ENCODE results near the gene TDRD3.

TDRD3 gene

GRCh38 chr13:60467098-60467497, 70.1 kb downstream of the TDRD3 start:
- Histone ChIP-seq H3K36me3 (ENCODE audit: low read length) (no peaks in the 10 kb centered on the region), H3K9me3 (ENCODE audit: insufficient read depth, low read length) (no peaks in the 10 kb centered on the region), H3K4me3 (ENCODE audit: insufficient read depth, low read length, poor library complexity, severe bottlenecking) (no peak overlapping the region), H3K79me2 (ENCODE audit: insufficient read depth, low read length) (no peaks in the 10 kb centered on the region), H3K27ac (ENCODE audit: low read depth, low read length) (no peak overlapping the region), H4K20me1 (ENCODE audit: low read depth, low read length) (no peaks in the 10 kb centered on the region), H3K9me2 (replicated peaks; ENCODE audit: insufficient read depth, low read length) (no peaks in the 10 kb centered on the region), H2AFZ (ENCODE audit: low read depth, low read length, severe bottlenecking) (no peak overlapping the region), H3K9ac (ENCODE audit: low read length) (no peak overlapping the region), H3K27me3 (ENCODE audit: low read length) (no peaks in the 10 kb centered on the region), H3K4me2 (ENCODE audit: low read depth, low read length, poor library complexity, severe bottlenecking) (no peak overlapping the region), H3F3A (ENCODE audit: insufficient read depth) (no peaks in the 10 kb centered on the region)
- TF ChIP-seq CTCF (IDR thresholded peaks at IDR 0.05; ENCODE audit: insufficient read depth, low read length, poor library complexity, severe bottlenecking) (no peak), EZH2phosphoT487 (conservative IDR thresholded peaks at IDR 0.05; ENCODE audit: low read length) (no peak)

- no peaks in the 10 kb centered on the region for H3F3A ChIP-seq (ENCODE audit: insufficient read depth)
- H3K4me3 ChIP-seq (ENCODE audit: insufficient read depth, low read length, poor library complexity, severe bottlenecking): no peak overlapping the region
- TF ChIP-seq CTCF (IDR thresholded peaks at IDR 0.05; ENCODE audit: insufficient read depth, low read length, poor library complexity, severe bottlenecking) (no peak), EZH2phosphoT487 (conservative IDR thresholded peaks at IDR 0.05; ENCODE audit: low read length) (no peak)
- H3K79me2 ChIP-seq (ENCODE audit: insufficient read depth, low read length): no peaks in the 10 kb centered on the region
- no peaks in the 10 kb centered on the region for H3K36me3 ChIP-seq (ENCODE audit: low read length)
- H3K27ac ChIP-seq (ENCODE audit: low read depth, low read length): no peak overlapping the region
- no peaks in the 10 kb centered on the region for H3K9me2 ChIP-seq (replicated peaks; ENCODE audit: insufficient read depth, low read length)
- H3K9me3 ChIP-seq (ENCODE audit: insufficient read depth, low read length): no peaks in the 10 kb centered on the region
- no peak overlapping the region for H2AFZ ChIP-seq (ENCODE audit: low read depth, low read length, severe bottlenecking)
- no peaks in the 10 kb centered on the region for H3K27me3 ChIP-seq (ENCODE audit: low read length)
- no peaks in the 10 kb centered on the region for H4K20me1 ChIP-seq (ENCODE audit: low read depth, low read length)
- no peak overlapping the region for H3K4me2 ChIP-seq (ENCODE audit: low read depth, low read length, poor library complexity, severe bottlenecking)
- no peak overlapping the region for H3K9ac ChIP-seq (ENCODE audit: low read length)
Observed at GRCh38 chr13:60479273-60479672, 82.3 kb downstream of the TDRD3 start.

- no peak for TF ChIP-seq CTCF (IDR thresholded peaks at IDR 0.05; ENCODE audit: insufficient read depth, low read length, poor library complexity, severe bottlenecking)
- no peak for TF ChIP-seq EZH2phosphoT487 (conservative IDR thresholded peaks at IDR 0.05; ENCODE audit: low read length)
- H3K36me3 ChIP-seq (ENCODE audit: low read length): peaks cover 7% of the 10 kb centered on the region; the same call in 1 of the 2 replicates
- no peaks in the 10 kb centered on the region for H4K20me1 ChIP-seq (ENCODE audit: low read depth, low read length)
- no peaks in the 10 kb centered on the region for H3K9me2 ChIP-seq (replicated peaks; ENCODE audit: insufficient read depth, low read length)
- H3K4me2 ChIP-seq (ENCODE audit: low read depth, low read length, poor library complexity, severe bottlenecking): no peak overlapping the region
- H3K27me3 ChIP-seq (ENCODE audit: low read length): no peaks in the 10 kb centered on the region
- H3K27ac ChIP-seq (ENCODE audit: low read depth, low read length): no peak overlapping the region
- no peak overlapping the region for H3K4me3 ChIP-seq (ENCODE audit: insufficient read depth, low read length, poor library complexity, severe bottlenecking)
- H3F3A ChIP-seq (ENCODE audit: insufficient read depth): no peaks in the 10 kb centered on the region
- no peak overlapping the region for H3K9ac ChIP-seq (ENCODE audit: low read length)
- H2AFZ ChIP-seq (ENCODE audit: low read depth, low read length, severe bottlenecking): no peak overlapping the region
- H3K9me3 ChIP-seq (ENCODE audit: insufficient read depth, low read length): no peaks in the 10 kb centered on the region
- H3K79me2 ChIP-seq (ENCODE audit: insufficient read depth, low read length): no peaks in the 10 kb centered on the region
Observed at GRCh38 chr13:60482012-60482411, 85.0 kb downstream of the TDRD3 start.
